Measurements from ENCODE around the gene C19orf73. TPM values are rescaled to one million over a fixed set of nuclear protein-coding genes. Genes with fewer than 3 reads are reported as not detected.
A peak's percentile ranks its signal among the peaks of the same experiment; 100 is the strongest.

C19orf73 gene
- total and polyA plus RNA-seq, 9 of the 15 experiments (the other 6 are each of a cell fraction or from before 2014, with no cell fraction given): 0.08 to 7.4 (median 1.4) TPM

DNA sequence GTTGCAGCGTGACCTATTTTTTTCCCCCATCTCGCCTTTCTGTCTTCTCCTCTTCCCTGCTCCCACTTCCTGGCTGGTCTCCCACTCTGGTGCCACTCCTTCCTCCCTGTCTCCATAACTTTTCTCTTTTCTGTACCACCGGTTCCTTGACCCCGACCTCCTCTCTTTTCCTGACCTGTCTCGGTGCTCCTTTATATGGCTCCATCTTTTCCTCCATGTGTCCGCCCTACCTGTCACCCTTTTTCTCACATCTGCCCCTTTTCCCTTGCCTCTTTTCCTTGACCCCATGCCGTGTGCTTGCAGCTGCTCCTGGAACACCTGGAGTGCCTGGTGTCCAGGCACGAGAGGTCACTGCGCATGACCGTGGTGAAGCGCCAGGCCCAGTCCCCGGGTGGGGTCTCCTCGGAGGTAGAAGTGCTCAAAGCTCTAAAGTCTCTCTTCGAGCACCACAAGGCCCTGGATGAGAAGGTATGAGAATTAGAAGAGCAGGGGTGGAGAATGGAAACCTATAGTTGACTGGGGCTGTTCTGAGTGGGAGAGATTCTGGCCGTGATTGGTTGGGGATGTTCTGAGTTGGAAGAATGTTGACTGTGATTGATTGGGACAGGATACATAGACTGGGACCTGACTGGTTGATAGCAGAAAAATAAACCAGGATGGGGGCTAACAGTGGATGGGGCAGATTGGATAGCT, 9.7 kb upstream of the C19orf73 start (continued):
- 0 out of 4 replicates have a peak, but pooled peaks of 1 of the 2 experiments have one; percentile 57 for TF ChIP-seq BCLAF1 (IDR thresholded peaks at IDR 0.05; ENCODE audit: borderline replicate concordance in 1 of 2, control insufficient read depth in 1 of 2, low read depth in 2 of 2, low read length in 1 of 2)
- no peak for TF ChIP-seq XRCC4 (IDR thresholded peaks at IDR 0.05; ENCODE audit: extremely low read depth, insufficient read depth, insufficient read length)
- TF ChIP-seq TCF3 (CRISPR knock-in tag; IDR thresholded peaks at IDR 0.05): no peak
- no peak for TF ChIP-seq U2AF2 (optimal IDR thresholded peaks at IDR 0.05; ENCODE audit: low read depth, low read length)
- TF ChIP-seq, protein P1, sequence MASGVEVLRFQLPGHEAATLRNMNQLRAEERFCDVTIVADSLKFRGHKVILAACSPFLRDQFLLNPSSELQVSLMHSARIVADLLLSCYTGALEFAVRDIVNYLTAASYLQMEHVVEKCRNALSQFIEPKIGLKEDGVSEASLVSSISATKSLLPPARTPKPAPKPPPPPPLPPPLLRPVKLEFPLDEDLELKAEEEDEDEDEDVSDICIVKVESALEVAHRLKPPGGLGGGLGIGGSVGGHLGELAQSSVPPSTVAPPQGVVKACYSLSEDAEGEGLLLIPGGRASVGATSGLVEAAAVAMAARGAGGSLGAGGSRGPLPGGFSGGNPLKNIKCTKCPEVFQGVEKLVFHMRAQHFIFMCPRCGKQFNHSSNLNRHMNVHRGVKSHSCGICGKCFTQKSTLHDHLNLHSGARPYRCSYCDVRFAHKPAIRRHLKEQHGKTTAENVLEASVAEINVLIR (CRISPR knock-in tag; IDR thresholded peaks at IDR 0.05): no peak
- peak; percentile 87; the same call in 1 of the 2 replicates for TF ChIP-seq NKRF (IDR thresholded peaks at IDR 0.05; ENCODE audit: borderline replicate concordance)
- TF ChIP-seq ZNF311 (CRISPR knock-in tag; IDR thresholded peaks at IDR 0.05): no peak
- TF ChIP-seq ZNF609 (CRISPR knock-in tag; IDR thresholded peaks at IDR 0.05; ENCODE audit: borderline replicate concordance): no peak
- TF ChIP-seq ZNF124 (CRISPR knock-in tag; IDR thresholded peaks at IDR 0.05): no peak
- TF ChIP-seq ZNF133 (CRISPR knock-in tag; IDR thresholded peaks at IDR 0.05): no peak
- TF ChIP-seq BDP1 (IDR thresholded peaks at IDR 0.05; ENCODE audit: insufficient read depth, insufficient read length): no peak

Measured in K562 (cell line).